Fibroblast of peridontal ligament (primary cell): ENCODE measurements around the gene IPMK.
A peak's percentile ranks its signal among the peaks of the same experiment; 100 is the strongest.
"Not testable (repeated sequence)": the region's sequence is repeated elsewhere in the genome, so short reads cannot be mapped to it uniquely, and the experiment has no call there.

ENCODE experiments used
- DNase-seq: peaks from one replicate; pipeline ENCODE4 v3.0.0-alpha.2; 2010; ENCODE audit errors: extremely low read depth

The IPMK gene

GRCh38 chr10:58220769-58221451 is 46.8 kb downstream of the IPMK start:
- peak; percentile 92 for DNase-seq

GRCh38 chr10:58219875-58220274 is 47.8 kb downstream of the IPMK start:
- DNase-seq: peak; percentile 25

- peak; percentile 19 for DNase-seq
Observed at GRCh38 chr10:58217612-58218011, 50.1 kb downstream of the IPMK start.

- no peak for DNase-seq
Observed at GRCh38 chr10:58212622-58213021, 55.1 kb downstream of the IPMK start.

GRCh38 chr10:58210160-58210559 is 57.5 kb downstream of the IPMK start:
- no peak for DNase-seq

- DNase-seq: peak; percentile 6
Observed at GRCh38 chr10:58209669-58210068, 58.0 kb downstream of the IPMK start.

GRCh38 chr10:58206251-58206650 is 61.4 kb downstream of the IPMK start:
- no peak for DNase-seq

GRCh38 chr10:58201704-58202103 is 66.0 kb downstream of the IPMK start:
- DNase-seq: no peak

- DNase-seq: peak; percentile 76
Observed at GRCh38 chr10:58189269-58189668, 78.4 kb downstream of the IPMK start.

- peak; percentile 4 for DNase-seq
Observed at GRCh38 chr10:58184120-58184670, 83.5 kb downstream of the IPMK start.

- no peak for DNase-seq
Observed at GRCh38 chr10:58180666-58181065, 87.0 kb downstream of the IPMK start.

GRCh38 chr10:58179238-58179637 is 88.5 kb downstream of the IPMK start:
- DNase-seq: peak; percentile 11

GRCh38 chr10:58178811-58179210 is 88.9 kb downstream of the IPMK start:
- DNase-seq: peak; percentile 53

GRCh38 chr10:58177362-58177947 is 90.2 kb downstream of the IPMK start:
- peak; percentile 66 for DNase-seq

GRCh38 chr10:58175990-58176900 is 91.4 kb downstream of the IPMK start:
- peak; percentile 41 for DNase-seq

GRCh38 chr10:58174831-58175230 is 92.9 kb downstream of the IPMK start:
- DNase-seq: no peak

GRCh38 chr10:58173391-58173790 is 94.3 kb downstream of the IPMK start:
- no peak for DNase-seq

GRCh38 chr10:58171146-58171545 is 96.5 kb downstream of the IPMK start:
- no peak for DNase-seq

- DNase-seq: no peak
Observed at GRCh38 chr10:58164517-58164916, 103.2 kb downstream of the IPMK start.

GRCh38 chr10:58158806-58159205 is 108.9 kb downstream of the IPMK start:
- DNase-seq: peak; percentile 39

- peak; percentile 99 for DNase-seq
Observed at GRCh38 chr10:58157076-58157766, 110.5 kb downstream of the IPMK start.

GRCh38 chr10:58155941-58156340 is 111.8 kb downstream of the IPMK start:
- not testable (repeated sequence) for DNase-seq
